ENCODE data around the gene QKI. TPM values are rescaled to one million over a fixed set of nuclear protein-coding genes. Genes with fewer than 3 reads are reported as not detected.

The QKI gene
- total and polyA plus RNA-seq, 2 donors (not counting 3 experiments of a cell fraction or from before 2014, with no cell fraction given) = 178 to 232 TPM

- Histone ChIP-seq H3K4me2 (ENCODE audit: insufficient read depth, low read length) (no peak overlapping the region), H3K4me1 (ENCODE audit: control insufficient read depth, extremely low read depth, insufficient read depth, low read length) (no peaks in the 10 kb centered on the region), H2AFZ (ENCODE audit: low read depth, low read length) (no peak overlapping the region), H3K36me3 (ENCODE audit: control insufficient read depth in 2 of 2, extremely low read depth in 1 of 2, insufficient read depth in 2 of 2, low read length in 2 of 2) (no peaks in the 10 kb centered on the region), H3K79me2 (ENCODE audit: control insufficient read depth, insufficient read depth, low read length) (no peaks in the 10 kb centered on the region), H3K9me1 (replicated peaks; ENCODE audit: control insufficient read depth, extremely low read depth, insufficient read depth, low read length) (no peaks in the 10 kb centered on the region), H3K27me3 (ENCODE audit: control insufficient read depth in 2 of 2, insufficient read depth in 2 of 2, low read length in 2 of 2) (no peaks in the 10 kb centered on the region), H3K9me3 (replicated peaks; ENCODE audit: control insufficient read depth, insufficient read depth, low read length) (no peaks in the 10 kb centered on the region), H4K20me1 (replicated peaks; ENCODE audit: control insufficient read depth, extremely low read depth, insufficient read depth, low read length) (no peaks in the 10 kb centered on the region), H3K27ac (ENCODE audit: insufficient read depth, low read depth, low read length) (no peak overlapping the region), H3K9ac (replicated peaks; ENCODE audit: extremely low read depth, insufficient read depth, low read length) (no peak overlapping the region), H3K4me3 (replicated peaks in 1 of 3; ENCODE audit: insufficient read depth in 1 of 3, low read depth in 1 of 3, low read length in 3 of 3) (no peak overlapping the region)
- ChIA-PET POLR2A (no interaction called here), CTCF (interaction anchor here (0.7 kb wide), 1 partner anchor 12 kb away, joined by 3 read pairs; no protein-coding TSS in a partner anchor)
- TF ChIP-seq POLR2AphosphoS5 (IDR thresholded peaks at IDR 0.05; ENCODE audit: insufficient read depth, low read depth, low read length) (no peak), MAX (IDR thresholded peaks at IDR 0.05; ENCODE audit: insufficient read depth, insufficient read length) (no peak)
- dilution Hi-C loops (cut with MboI; ENCODE audit: extremely low pct_ligation_motif_present, low sequenced_read_pairs) (no loop called here), intact Hi-C loops (cut with micrococcal nuclease) (no loop called here)
- FAIRE-seq = no peak
- BruUV-seq (replicated peaks) = no TSS peak
- DNase-seq (ENCODE audit: low read depth, low spot score) = no peak
Observed at GRCh38 chr6:163377561-163377960, 37.0 kb upstream of the QKI start.

- ChIA-PET CTCF (interaction anchor here (1.4 kb wide), 1 partner anchor 8 kb away, joined by 4 read pairs; no protein-coding TSS in a partner anchor), POLR2A (no interaction called here)
- no peaks in the 10 kb centered on the region for H3K9me1 ChIP-seq (replicated peaks; ENCODE audit: control insufficient read depth, extremely low read depth, insufficient read depth, low read length)
- H3K27me3 ChIP-seq (ENCODE audit: control insufficient read depth in 2 of 2, insufficient read depth in 2 of 2, low read length in 2 of 2) = no peaks in the 10 kb centered on the region
- H3K4me2 ChIP-seq (ENCODE audit: insufficient read depth, low read length) = no peak overlapping the region
- dilution Hi-C loops (cut with MboI; ENCODE audit: extremely low pct_ligation_motif_present, low sequenced_read_pairs) = no loop called here
- no peaks in the 10 kb centered on the region for H3K36me3 ChIP-seq (ENCODE audit: control insufficient read depth in 2 of 2, extremely low read depth in 1 of 2, insufficient read depth in 2 of 2, low read length in 2 of 2)
- H4K20me1 ChIP-seq (replicated peaks; ENCODE audit: control insufficient read depth, extremely low read depth, insufficient read depth, low read length) = no peaks in the 10 kb centered on the region
- no peak overlapping the region for H3K4me3 ChIP-seq (replicated peaks in 1 of 3; ENCODE audit: insufficient read depth in 1 of 3, low read depth in 1 of 3, low read length in 3 of 3)
- H3K27ac ChIP-seq (ENCODE audit: insufficient read depth, low read depth, low read length) = no peak overlapping the region
- intact Hi-C loops (cut with micrococcal nuclease) = no loop called here
- H3K79me2 ChIP-seq (ENCODE audit: control insufficient read depth, insufficient read depth, low read length) = no peaks in the 10 kb centered on the region
- H3K4me1 ChIP-seq (ENCODE audit: control insufficient read depth, extremely low read depth, insufficient read depth, low read length) = no peaks in the 10 kb centered on the region
- no peak overlapping the region for H2AFZ ChIP-seq (ENCODE audit: low read depth, low read length)
- no peak for TF ChIP-seq POLR2A (IDR thresholded peaks at IDR 0.05; ENCODE audit: low read depth, low read length)
- TF ChIP-seq MAX (IDR thresholded peaks at IDR 0.05; ENCODE audit: insufficient read depth, insufficient read length) = no peak
- no peak for TF ChIP-seq CTCF (IDR thresholded peaks at IDR 0.05; ENCODE audit: extremely low read depth in 1 of 2, insufficient read depth in 1 of 2, low read depth in 1 of 2, low read length in 2 of 2)
- no peak for TF ChIP-seq GATA2 (IDR thresholded peaks at IDR 0.05; ENCODE audit: insufficient read depth, insufficient read length, low read depth, low read length)
- TF ChIP-seq FOS (IDR thresholded peaks at IDR 0.05; ENCODE audit: borderline replicate concordance, insufficient read depth, low read length) = no peak
- TF ChIP-seq POLR2AphosphoS5 (IDR thresholded peaks at IDR 0.05; ENCODE audit: insufficient read depth, low read depth, low read length) = no peak
- TF ChIP-seq EZH2 (IDR thresholded peaks at IDR 0.05; ENCODE audit: borderline replicate concordance, low read depth, low read length, severe bottlenecking) = no peak
- no peak for TF ChIP-seq MYC (IDR thresholded peaks at IDR 0.05; ENCODE audit: low read depth, low read length)
- no peak for TF ChIP-seq JUN (IDR thresholded peaks at IDR 0.05; ENCODE audit: borderline replicate concordance, insufficient read depth, insufficient read length, low read depth)
- FAIRE-seq (no peak), DNase-seq (ENCODE audit: low read depth, low spot score) (no peak)
- no TSS peak for BruUV-seq (replicated peaks)
- H3K9me3 ChIP-seq (replicated peaks; ENCODE audit: control insufficient read depth, insufficient read depth, low read length) = no peaks in the 10 kb centered on the region
- H3K9ac ChIP-seq (replicated peaks; ENCODE audit: extremely low read depth, insufficient read depth, low read length) = no peak overlapping the region
Observed at GRCh38 chr6:163380216-163380615, 34.3 kb upstream of the QKI start.

All from endothelial cell of umbilical vein (primary cell).